H1 (cell line): Measurements from ENCODE around the gene UBE2D2. TPM values are rescaled to one million over a fixed set of nuclear protein-coding genes. Genes with fewer than 3 reads are reported as not detected.

Source experiments
- CTCF ChIA-PET: fragments of 300-600 bp; sonication (Branson Sonifier 250); formaldehyde crosslinking; loops from one replicate; lab custom pipeline; 2021; ENCODE audit not compliant: partially characterized antibody; lab: Charles Lee
- POLR2A ChIA-PET: fragments of 300-600 bp; sonication (Branson Sonifier 250); formaldehyde crosslinking; loops from one replicate; lab custom pipeline; 2021; ENCODE audit warnings: inconsistent platforms; ENCODE audit not compliant: partially characterized antibody; lab: Charles Lee
- DNase-seq, 2 experiments: peaks; one replicate each; pipeline versions ENCODE4 v3.0.0 to v3.0.0-alpha.2; 2010 to 2022; ENCODE audit warnings: low spot score in 2 of 2, low read depth in 1 of 2, mixed read lengths in 1 of 2
- FAIRE-seq: peaks from 2 replicates; lab custom pipeline; 2011; peaks lifted over from hg19 to GRCh38; lab: Jason Lieb, UNC
- H2AFZ ChIP-seq: 2 replicates; pipeline ENCODE4 v1.8.1; 2012; ENCODE audit warnings: low read length, inconsistent platforms
- H2AK5ac ChIP-seq: 2 replicates; pipeline ENCODE4 v1.6.1; 2013; ENCODE audit warnings: low read depth, low read length
- H2BK120ac ChIP-seq: replicated peaks from 2 replicates; pipeline ENCODE3; 2013; ENCODE audit warnings: low read depth, low read length, inconsistent platforms
- H2BK12ac ChIP-seq: 2 replicates; pipeline ENCODE4 v1.6.1; 2013; ENCODE audit warnings: low read depth, low read length
- H2BK15ac ChIP-seq: 2 replicates; pipeline ENCODE4 v1.6.1; 2013; ENCODE audit warnings: low read length
- H2BK20ac ChIP-seq: 2 replicates; pipeline ENCODE4 v1.6.1; 2013; ENCODE audit warnings: low read length
- H2BK5ac ChIP-seq: 2 replicates; pipeline ENCODE4 v1.6.1; 2013; ENCODE audit warnings: low read depth, low read length
- H3K14ac ChIP-seq: 2 replicates; pipeline ENCODE4 v1.6.1; 2013; ENCODE audit warnings: inconsistent platforms; ENCODE audit not compliant: insufficient read length
- H3K18ac ChIP-seq: 2 replicates; pipeline ENCODE4 v1.6.1; 2013; ENCODE audit warnings: low read length; ENCODE audit errors: extremely low read depth
- H3K23ac ChIP-seq: 2 replicates; pipeline ENCODE4 v1.6.1; 2013; ENCODE audit warnings: inconsistent platforms; ENCODE audit not compliant: insufficient read length
- H3K23me2 ChIP-seq: 2 replicates; pipeline ENCODE4 v1.6.1; 2013; ENCODE audit warnings: low read depth, low read length
- H3K27ac ChIP-seq: 2 replicates; pipeline ENCODE4 v1.6.1; 2011; ENCODE audit warnings: low read depth, low read length, inconsistent platforms
- H3K27me3 ChIP-seq, 4 experiments: replicated peaks in 1 of 4; 1 replicate in 1 of 4; 2 replicates in 3 of 4; pipeline versions ENCODE4 v1.6.1 to v1.8.1; 2011 to 2013; ENCODE audit warnings: low read length in 3 of 4, mild to moderate bottlenecking in 3 of 4, inconsistent platforms in 2 of 4, mixed read lengths in 2 of 4, moderate library complexity in 1 of 4; ENCODE audit not compliant: control insufficient read depth in 3 of 4, insufficient read depth in 3 of 4; ENCODE audit errors: extremely low read depth in 1 of 4
- H3K36me3 ChIP-seq, 4 experiments: 2 replicates each; pipeline versions ENCODE4 v1.6.1 to v1.8.1; 2011 to 2013; ENCODE audit warnings: mild to moderate bottlenecking in 4 of 4, low read length in 3 of 4, moderate library complexity in 2 of 4, control low read depth in 1 of 4, inconsistent platforms in 1 of 4; ENCODE audit not compliant: insufficient read depth in 4 of 4, control insufficient read depth in 2 of 4
- H3K4ac ChIP-seq: replicated peaks from 2 replicates; pipeline ENCODE3; 2013; ENCODE audit warnings: low read length, low read depth, mixed read lengths, inconsistent platforms; ENCODE audit not compliant: insufficient read length
- H3K4me1 ChIP-seq, 4 experiments: replicated peaks in 1 of 4; 1 replicate in 1 of 4; 2 replicates in 3 of 4; pipeline versions ENCODE4 v1.6.1 to v1.8.1; 2011 to 2013; ENCODE audit warnings: low read length in 3 of 4, inconsistent platforms in 2 of 4, mixed read lengths in 1 of 4; ENCODE audit not compliant: insufficient read depth in 4 of 4, control insufficient read depth in 3 of 4
- H3K4me2 ChIP-seq, 2 experiments: 2 replicates each; pipeline versions ENCODE4 v1.6.1 to v1.8.1; 2011 to 2013; ENCODE audit warnings: low read depth in 2 of 2, low read length in 2 of 2, control low read depth in 1 of 2, inconsistent platforms in 1 of 2, mild to moderate bottlenecking in 1 of 2; ENCODE audit not compliant: insufficient read depth in 1 of 2
- H3K4me3 ChIP-seq, 4 experiments: fragments of 200-600, 300-600 bp in 1 of 4; sonication (generic), shearing (Covaris generic), sonication (Bioruptor Twin) in 1 of 4; 2 replicates each; pipeline versions ENCODE4 v1.5.1 to v1.8.1; 2011 to 2016; ENCODE audit warnings: low read length in 4 of 4, low read depth in 3 of 4, control low read depth in 2 of 4, inconsistent platforms in 2 of 4, mild to moderate bottlenecking in 2 of 4, mixed read lengths in 1 of 4, moderate library complexity in 1 of 4; ENCODE audit not compliant: insufficient read depth in 2 of 4; ENCODE audit errors: extremely low read depth in 1 of 4
- H3K56ac ChIP-seq: replicated peaks from 2 replicates; pipeline ENCODE3; 2013; ENCODE audit warnings: low read depth, mild to moderate bottlenecking, mixed read lengths, low read length, inconsistent platforms; ENCODE audit not compliant: insufficient read length
- H3K79me1 ChIP-seq: 2 replicates; pipeline ENCODE4 v1.6.1; 2013; ENCODE audit warnings: low read depth, low read length, control low read depth
- H3K79me2 ChIP-seq, 2 experiments: 2 replicates each; pipeline versions ENCODE4 v1.6.1 to v1.8.1; 2012 to 2013; ENCODE audit warnings: low read length in 2 of 2, mild to moderate bottlenecking in 2 of 2, inconsistent platforms in 1 of 2; ENCODE audit not compliant: insufficient read depth in 2 of 2, control insufficient read depth in 1 of 2
- H3K9ac ChIP-seq, 4 experiments: replicated peaks in 1 of 4; 1 replicate in 1 of 4; 2 replicates in 3 of 4; pipeline versions ENCODE4 v1.6.1 to v1.8.1; 2011 to 2013; ENCODE audit warnings: low read depth in 3 of 4, low read length in 3 of 4, control low read depth in 2 of 4, mild to moderate bottlenecking in 2 of 4, moderate library complexity in 2 of 4, inconsistent platforms in 1 of 4; ENCODE audit errors: extremely low read depth in 1 of 4
- H3K9me3 ChIP-seq, 2 experiments: 2 replicates each; pipeline versions ENCODE4 v1.6.1 to v1.8.1; 2012 to 2013; ENCODE audit warnings: mild to moderate bottlenecking in 2 of 2, moderate library complexity in 2 of 2, control low read depth in 1 of 2, inconsistent platforms in 1 of 2, low read depth in 1 of 2, low read length in 1 of 2, mixed read lengths in 1 of 2; ENCODE audit not compliant: insufficient read depth in 2 of 2
- H4K20me1 ChIP-seq, 2 experiments: replicated peaks in 1 of 2; 2 replicates each; pipeline versions ENCODE3 to v1.8.1; 2011 to 2013; ENCODE audit warnings: inconsistent platforms in 2 of 2, low read length in 2 of 2, mild to moderate bottlenecking in 1 of 2; ENCODE audit not compliant: insufficient read depth in 2 of 2, control insufficient read depth in 1 of 2
- H4K5ac ChIP-seq: 2 replicates; pipeline ENCODE4 v1.6.1; 2013; ENCODE audit warnings: low read length, low read depth, mixed read lengths, inconsistent platforms; ENCODE audit not compliant: insufficient read length
- H4K8ac ChIP-seq: 2 replicates; pipeline ENCODE4 v1.8.0; 2013; ENCODE audit warnings: mild to moderate bottlenecking, moderate library complexity, low read length, inconsistent platforms; ENCODE audit not compliant: insufficient read depth; ENCODE audit errors: extremely low read depth
- H4K91ac ChIP-seq: replicated peaks from 2 replicates; pipeline ENCODE3; 2013; ENCODE audit warnings: low read length, mixed read lengths, inconsistent platforms; ENCODE audit not compliant: insufficient read length
- ASH2L ChIP-seq: fragments of 200-600, 300-600 bp; sonication (generic); IDR thresholded peaks from one replicate; pipeline ENCODE4 v1.7.1; 2017; ENCODE audit warnings: low read length
- BACH1 ChIP-seq: IDR thresholded peaks from 2 replicates; pipeline ENCODE4 v1.6.1; 2012; ENCODE audit warnings: low read length, improper control_type of control experiment
- CHD1 ChIP-seq: IDR thresholded peaks from 2 replicates; pipeline ENCODE4 v1.6.1; 2012; ENCODE audit warnings: low read depth, low read length, improper control_type of control experiment
- GTF2F1 ChIP-seq: IDR thresholded peaks from 2 replicates; pipeline ENCODE4 v1.6.1; 2012; ENCODE audit warnings: low read depth, low read length, improper control_type of control experiment, borderline replicate concordance
- HDAC6 ChIP-seq: IDR thresholded peaks from one replicate; pipeline ENCODE4 v1.7.1; 2012; ENCODE audit warnings: low read depth, mild to moderate bottlenecking, inconsistent platforms, low read length, moderate library complexity
- JUN ChIP-seq: IDR thresholded peaks from 2 replicates; pipeline ENCODE4 v1.6.1; 2011; ENCODE audit warnings: low read depth, mild to moderate bottlenecking, improper control_type of control experiment, low read length
- KDM4A ChIP-seq: IDR thresholded peaks from one replicate; pipeline ENCODE4 v1.7.1; 2012; ENCODE audit warnings: low read depth, mild to moderate bottlenecking, moderate library complexity, low read length, inconsistent platforms; ENCODE audit not compliant: severe bottlenecking
- KDM5A ChIP-seq: fragments of 200-600 bp; IDR thresholded peaks from 2 replicates; pipeline ENCODE4 v1.7.1; 2012; ENCODE audit warnings: mild to moderate bottlenecking, low read length, inconsistent platforms, mixed read lengths
- PHF8 ChIP-seq: fragments of 200-600 bp; sonication (generic); conservative IDR thresholded peaks from 2 replicates; pipeline ENCODE4 v1.7.1; 2012; ENCODE audit warnings: low read depth, mild to moderate bottlenecking, inconsistent platforms, low read length, moderate library complexity
- RFX5 ChIP-seq: IDR thresholded peaks from 2 replicates; pipeline ENCODE4 v1.6.1; 2011; ENCODE audit warnings: low read depth, low read length, improper control_type of control experiment, borderline replicate concordance
- SIN3A ChIP-seq, 2 experiments: IDR thresholded peaks in 1 of 2; conservative IDR thresholded peaks in 1 of 2; 2 replicates each; pipeline ENCODE4 v1.6.1; 2011 to 2012; ENCODE audit warnings: low read length in 2 of 2, improper control_type of control experiment in 1 of 2, low read depth in 1 of 2, mild to moderate bottlenecking in 1 of 2
- TCF12 ChIP-seq: IDR thresholded peaks from 2 replicates; pipeline ENCODE4 v1.6.1; 2011; ENCODE audit warnings: low read depth, mild to moderate bottlenecking, low read length
- TEAD4 ChIP-seq: IDR thresholded peaks from 2 replicates; pipeline ENCODE4 v1.6.1; 2012; ENCODE audit warnings: low read depth, low read length, inconsistent platforms, mixed read lengths
- WGBS, 2 experiments: shearing (Covaris generic) in 1 of 2; methylation state at CpG; one replicate each; pipeline versions ENCODE4 v1.1.6 to v1.1.7; 2013 to 2015; ENCODE audit warnings: low lambda C conversion rate in 2 of 2, mixed read lengths in 2 of 2, inconsistent platforms in 1 of 2, low coverage in 1 of 2, missing lambda C conversion rate in 1 of 2; ENCODE audit not compliant: insufficient replicate concordance in 2 of 2, insufficient coverage in 1 of 2, insufficient read length in 1 of 2; ENCODE audit errors: extremely low coverage in 1 of 2, missing lambda C conversion rate in 1 of 2; 5-methylcytosine and 5-hydroxymethylcytosine counted together
- polyA plus RNA-seq, 7 experiments: library from polyadenylated mRNA; depleted of rRNA in 3 of 7; stranded (reverse) in 5 of 7; unstranded in 2 of 7; fragments of >200 nt in 5 of 7; fragments of 200-250 nt in 2 of 7; gene quantifications; 1 replicate in 5 of 7; 2 replicates in 1 of 7; 4 replicates in 1 of 7; pipeline versions ENCODE4 v1.2.1 to v1.2.3, GENCODE V29; 2011 to 2013; ENCODE audit warnings: missing spikeins in 2 of 7, mixed read lengths in 2 of 7
- total RNA-seq: library from RNA; stranded (reverse); fragmentation: NEBNext Ultra II Directional; extraction: Animal tissue kit (Norgen Biotek cat#: 25700); gene quantifications from 2 replicates; pipeline ENCODE4 v1.2.1, GENCODE V29; 2021
- TF ChIP-seq, protein P1 (sequence below): IDR thresholded peaks from 2 replicates; pipeline ENCODE4 v1.6.1; 2011; ENCODE audit warnings: low read depth, mild to moderate bottlenecking, low read length; ENCODE audit not compliant: insufficient read depth

Gene UBE2D2
- total and polyA plus RNA-seq, 2 of the 8 experiments (the other 6 are each of a cell fraction or from before 2014, with no cell fraction given) = 66.9 to 203 TPM

DNA sequence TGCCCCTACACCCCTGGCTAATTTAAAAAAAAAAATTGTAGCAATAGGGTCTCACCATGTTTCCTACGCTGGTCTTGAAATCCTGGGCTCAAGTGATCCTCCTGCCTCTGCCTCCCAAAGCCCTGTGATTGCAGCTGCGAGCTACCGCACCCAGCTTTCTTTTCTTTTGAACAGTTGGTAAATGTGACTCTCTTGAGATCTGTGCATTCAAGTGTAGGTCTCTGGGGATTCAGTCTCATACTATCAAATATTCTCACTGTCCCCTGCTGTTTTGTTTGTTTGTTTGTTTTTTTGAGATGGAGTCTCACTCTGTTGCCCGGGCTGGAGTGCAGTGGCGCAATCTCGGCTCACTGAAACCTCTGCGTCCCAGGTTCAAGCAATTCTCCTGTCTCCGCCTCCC is 44.7 kb downstream of the UBE2D2 start:
- Histone ChIP-seq H3K36me3 (peaks cover 0 to 34% (median 9%) of the 10 kb centered on the region in 4 experiments; a peak in 4 of 8 replicates), H2BK120ac (no peak overlapping the region), H3K27ac (no peak overlapping the region), H3K23ac (no peak overlapping the region), H2AK5ac (no peak overlapping the region), H4K91ac (no peak overlapping the region), H3K18ac (no peak overlapping the region), H3K4me1 (no peaks in the 10 kb centered on the region), H3K79me1 (peaks cover 2% of the 10 kb centered on the region; the same call in 1 of the 2 replicates), H3K14ac (no peak overlapping the region), H2AFZ (no peak overlapping the region), H3K9ac (no peak overlapping the region), H3K9me3 (no peaks in the 10 kb centered on the region), H3K23me2 (no peaks in the 10 kb centered on the region), H3K56ac (no peak overlapping the region), H4K20me1 (peaks cover 0 to 5% of the 10 kb centered on the region in 2 experiments), H3K4me3 (no peak overlapping the region), H2BK20ac (no peak overlapping the region), H2BK12ac (no peak overlapping the region), H3K27me3 (no peaks in the 10 kb centered on the region), H2BK5ac (no peak overlapping the region), H4K8ac (no peak overlapping the region), H3K4ac (no peak overlapping the region), H4K5ac (no peak overlapping the region), H3K79me2 (peaks cover 0 to 43% of the 10 kb centered on the region in 2 experiments; a peak in 2 of 4 replicates), H3K4me2 (no peak overlapping the region), H2BK15ac (no peak overlapping the region)
- ChIA-PET POLR2A (interaction anchor here (0.6 to 1.4 kb wide), 4 partner anchors 9 to 741 kb away, joined by 3 to 5 read pairs (median 4); partner anchors contain the start of gene HBEGF), CTCF (interaction anchor here (0.6 to 1.6 kb wide), 2 partner anchors 87 to 183 kb away, joined by 4 read pairs; no protein-coding TSS in a partner anchor)
- WGBS, 2 experiments = 94% methylated on average over 8 of the region's 8 CpGs; no CpG with 5 or more reads in 1 of the 2 experiments
- FAIRE-seq (no peak), DNase-seq (no peak)
- TF ChIP-seq HDAC6 (no peak), KDM4A (no peak), TCF12 (no peak), CHD1 (no peak), JUN (no peak), SIN3A (conservative IDR thresholded peaks at IDR 0.05 in 1 of 2, IDR thresholded peaks at IDR 0.05 in 1 of 2; ENCODE audit: low read depth in 1 of 2, low read length in 2 of 2) (no peak), KDM5A (no peak), BACH1 (no peak), ASH2L (no peak), GTF2F1 (no peak), TEAD4 (no peak), RFX5 (no peak), PHF8 (no peak)
- TF ChIP-seq, protein P1, sequence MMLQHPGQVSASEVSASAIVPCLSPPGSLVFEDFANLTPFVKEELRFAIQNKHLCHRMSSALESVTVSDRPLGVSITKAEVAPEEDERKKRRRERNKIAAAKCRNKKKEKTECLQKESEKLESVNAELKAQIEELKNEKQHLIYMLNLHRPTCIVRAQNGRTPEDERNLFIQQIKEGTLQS = no peak
